HL-60 (cell line): ENCODE measurements around the gene SDK1.
"Not testable (repeated sequence)": the region's sequence is repeated elsewhere in the genome, so short reads cannot be mapped to it uniquely, and the experiment has no call there.

Source experiments
- DNase-seq, 2 experiments: peaks; one replicate each; pipeline ENCODE4 v3.0.0-alpha.2; 2010 to 2020; ENCODE audit warnings: low read depth in 1 of 2, low spot score in 1 of 2
- H3K27ac ChIP-seq: fragments of 250-450 bp; sonication (Bioruptor Pico); replicated peaks from 2 replicates; pipeline ENCODE4 v1.5.1; 2020; ENCODE audit warnings: mild to moderate bottlenecking, moderate library complexity
- H3K27me3 ChIP-seq: fragments of 250-450 bp; sonication (Bioruptor Pico); 2 replicates; pipeline ENCODE4 v1.5.1; 2021; ENCODE audit warnings: mild to moderate bottlenecking, moderate library complexity; ENCODE audit not compliant: insufficient read depth, poor library complexity, severe bottlenecking
- H3K4me3 ChIP-seq: replicated peaks from 2 replicates; pipeline ENCODE4 v1.5.1; 2011; ENCODE audit warnings: mild to moderate bottlenecking, control low read depth, low read length; ENCODE audit not compliant: insufficient read depth
- CTCF ChIP-seq: IDR thresholded peaks from one replicate; pipeline ENCODE4 v1.5.1; 2011; ENCODE audit warnings: low read length, control low read depth, inconsistent platforms; ENCODE audit not compliant: insufficient read depth
- GABPA ChIP-seq: IDR thresholded peaks from 2 replicates; pipeline ENCODE4 v1.6.1; 2012; ENCODE audit warnings: low read depth
- POLR2AphosphoS5 ChIP-seq: IDR thresholded peaks from 2 replicates; pipeline ENCODE4 v1.6.1; 2012; ENCODE audit warnings: low read depth
- SPI1 ChIP-seq: IDR thresholded peaks from 2 replicates; pipeline ENCODE4 v1.6.1; 2012; ENCODE audit warnings: low read depth, mild to moderate bottlenecking, borderline replicate concordance
- TF ChIP-seq, protein P1 (sequence below): IDR thresholded peaks from 2 replicates; pipeline ENCODE4 v1.6.1; 2012; ENCODE audit warnings: low read depth; ENCODE audit not compliant: insufficient replicate concordance

The SDK1 gene

GRCh38 chr7:4260867-4261600, 960.0 kb downstream of the SDK1 start:
- DNase-seq, result no peak

DNA sequence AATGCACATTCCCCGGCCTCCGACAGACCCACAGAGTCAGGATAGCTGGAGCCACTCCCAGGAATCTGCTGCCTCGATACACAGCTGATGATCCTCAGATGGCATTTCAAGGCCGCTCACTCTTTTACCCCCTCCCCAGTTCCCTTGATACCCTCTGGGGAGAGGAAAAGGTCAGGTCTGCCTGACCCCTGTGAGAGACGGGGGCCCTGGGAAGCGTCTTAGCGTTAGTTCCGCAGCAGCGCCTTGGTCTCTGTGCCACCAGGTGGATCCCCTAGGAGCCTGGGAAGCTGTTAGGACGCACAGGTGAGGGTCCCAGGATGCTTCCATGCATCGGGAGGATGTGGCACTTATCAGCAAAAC, 960.5 kb downstream of the SDK1 start:
- no peaks in the 10 kb centered on the region for H3K27me3 ChIP-seq

More at GRCh38 chr7:4260867-4261600, 960.0 kb downstream of the SDK1 start:
- TF ChIP-seq CTCF, result no peak
- no peak for TF ChIP-seq SPI1
- H3K4me3 ChIP-seq, result no peak overlapping the region
- no peaks in the 10 kb centered on the region for H3K27me3 ChIP-seq
- H3K27ac ChIP-seq, result no peak overlapping the region

GRCh38 chr7:4264206-4264605, 963.2 kb downstream of the SDK1 start:
- H3K4me3 ChIP-seq, DNase-seq, H3K27ac ChIP-seq, H3K27me3 ChIP-seq: not testable (repeated sequence)

More for the DNA sequence above, 960.5 kb downstream of the SDK1 start:
- Histone ChIP-seq H3K27ac (no peak overlapping the region), H3K4me3 (no peak overlapping the region)
- no peak for TF ChIP-seq GABPA
- TF ChIP-seq POLR2AphosphoS5, result no peak
- TF ChIP-seq SPI1, result no peak
- no peak for TF ChIP-seq CTCF
- TF ChIP-seq, protein P1, sequence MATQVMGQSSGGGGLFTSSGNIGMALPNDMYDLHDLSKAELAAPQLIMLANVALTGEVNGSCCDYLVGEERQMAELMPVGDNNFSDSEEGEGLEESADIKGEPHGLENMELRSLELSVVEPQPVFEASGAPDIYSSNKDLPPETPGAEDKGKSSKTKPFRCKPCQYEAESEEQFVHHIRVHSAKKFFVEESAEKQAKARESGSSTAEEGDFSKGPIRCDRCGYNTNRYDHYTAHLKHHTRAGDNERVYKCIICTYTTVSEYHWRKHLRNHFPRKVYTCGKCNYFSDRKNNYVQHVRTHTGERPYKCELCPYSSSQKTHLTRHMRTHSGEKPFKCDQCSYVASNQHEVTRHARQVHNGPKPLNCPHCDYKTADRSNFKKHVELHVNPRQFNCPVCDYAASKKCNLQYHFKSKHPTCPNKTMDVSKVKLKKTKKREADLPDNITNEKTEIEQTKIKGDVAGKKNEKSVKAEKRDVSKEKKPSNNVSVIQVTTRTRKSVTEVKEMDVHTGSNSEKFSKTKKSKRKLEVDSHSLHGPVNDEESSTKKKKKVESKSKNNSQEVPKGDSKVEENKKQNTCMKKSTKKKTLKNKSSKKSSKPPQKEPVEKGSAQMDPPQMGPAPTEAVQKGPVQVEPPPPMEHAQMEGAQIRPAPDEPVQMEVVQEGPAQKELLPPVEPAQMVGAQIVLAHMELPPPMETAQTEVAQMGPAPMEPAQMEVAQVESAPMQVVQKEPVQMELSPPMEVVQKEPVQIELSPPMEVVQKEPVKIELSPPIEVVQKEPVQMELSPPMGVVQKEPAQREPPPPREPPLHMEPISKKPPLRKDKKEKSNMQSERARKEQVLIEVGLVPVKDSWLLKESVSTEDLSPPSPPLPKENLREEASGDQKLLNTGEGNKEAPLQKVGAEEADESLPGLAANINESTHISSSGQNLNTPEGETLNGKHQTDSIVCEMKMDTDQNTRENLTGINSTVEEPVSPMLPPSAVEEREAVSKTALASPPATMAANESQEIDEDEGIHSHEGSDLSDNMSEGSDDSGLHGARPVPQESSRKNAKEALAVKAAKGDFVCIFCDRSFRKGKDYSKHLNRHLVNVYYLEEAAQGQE, result no peak
- no peak for DNase-seq

- no peak for DNase-seq
- TF ChIP-seq SPI1 (no peak), CTCF (no peak), GABPA (no peak), POLR2AphosphoS5 (no peak)
- TF ChIP-seq, protein P1, result no peak
- Histone ChIP-seq H3K27ac (no peak overlapping the region), H3K4me3 (no peak overlapping the region), H3K27me3 (no peaks in the 10 kb centered on the region)
Observed at GRCh38 chr7:4265066-4265465, 964.0 kb downstream of the SDK1 start.
